GM21723 (cell line): ENCODE data around the gene CHD8.

ENCODE experiments used
- ATAC-seq: cut with Tn5 transposase; IDR thresholded peaks from one replicate; pipeline ENCODE4 v1.9.1; 2021; ENCODE audit warnings: mild to moderate bottlenecking, moderate library complexity; ENCODE audit not compliant: unreplicated experiment

Gene CHD8

GRCh38 chr14:21369949-21370679 is 85.8 kb downstream of the CHD8 start:
- ATAC-seq: no peak

GRCh38 chr14:21367582-21368144 is 88.3 kb downstream of the CHD8 start:
- ATAC-seq: no peak

GRCh38 chr14:21356511-21356910 is 99.4 kb downstream of the CHD8 start:
- no peak for ATAC-seq

GRCh38 chr14:21352587-21352986 is 103.3 kb downstream of the CHD8 start:
- no peak for ATAC-seq

GRCh38 chr14:21350539-21350938 is 105.4 kb downstream of the CHD8 start:
- no peak for ATAC-seq

GRCh38 chr14:21347201-21347600 is 108.7 kb downstream of the CHD8 start:
- no peak for ATAC-seq

- ATAC-seq: no peak
Measured at GRCh38 chr14:21346532-21347135, 109.3 kb downstream of the CHD8 start.

GRCh38 chr14:21343035-21343794 is 112.7 kb downstream of the CHD8 start:
- ATAC-seq: no peak
